Mesangial cell (primary cell): Measurements from ENCODE around the gene XKRX. TPM values are rescaled to one million over a fixed set of nuclear protein-coding genes. Genes with fewer than 3 reads are reported as not detected.

Source experiments
- total RNA-seq: library from RNA; depleted of rRNA; stranded (reverse); fragments of >200 nt; gene quantifications from 2 replicates; pipeline ENCODE4 v1.2.3, GENCODE V29; 2015

The XKRX gene
- not detected in 2 replicates for total RNA-seq

DNA sequence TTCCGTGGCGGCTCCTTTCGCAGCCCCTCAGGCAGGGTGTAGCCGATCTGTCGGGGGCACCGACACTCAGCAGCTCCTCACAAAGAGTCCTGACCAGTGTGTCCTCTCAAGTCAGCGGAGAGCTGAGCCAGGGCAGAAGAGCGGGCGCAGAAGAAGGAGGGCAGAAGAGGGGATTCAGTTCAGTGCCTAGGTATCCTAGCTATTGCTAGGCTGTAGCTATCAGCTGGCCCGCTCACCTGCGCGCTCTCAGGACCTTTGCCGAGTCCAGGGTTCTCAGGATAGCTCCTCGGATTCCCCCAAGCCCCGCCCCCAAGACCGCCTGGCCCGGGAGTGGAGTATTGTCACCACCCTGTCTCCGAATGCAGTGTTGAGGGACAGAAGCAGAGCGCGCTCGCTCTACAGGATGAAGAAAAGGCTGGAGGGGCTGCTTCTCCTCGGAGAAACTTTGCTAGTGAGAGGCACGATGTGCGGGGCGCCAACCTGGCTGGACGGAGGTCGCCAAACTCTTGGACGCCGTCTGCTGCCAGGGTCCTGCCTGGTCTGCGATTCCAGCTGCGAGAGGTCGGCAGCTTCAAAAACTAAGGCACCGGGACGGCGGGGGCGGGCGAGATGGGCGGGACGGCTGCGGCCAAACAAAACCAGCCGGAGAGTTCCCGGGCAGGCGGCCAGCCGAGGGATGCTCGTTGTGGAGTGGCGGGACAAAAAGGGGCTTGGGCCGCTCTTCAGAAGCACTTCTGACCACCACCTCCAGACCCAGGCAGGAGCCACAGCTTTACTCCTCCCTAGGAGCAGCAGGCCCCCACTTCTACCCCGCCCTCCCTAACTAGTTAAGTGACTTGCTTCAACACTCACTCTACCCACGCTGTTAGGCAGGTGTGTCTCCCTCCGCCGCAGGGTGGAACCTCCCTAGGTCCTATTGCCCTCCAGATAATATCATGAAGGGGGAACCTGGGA, at the start of gene XKRX:
Gene XKRX, minus strand, starts transcription at position 258 of the 954 bp plus-strand sequence. CDS start 613 bp downstream, outside the sequence.

DNA sequence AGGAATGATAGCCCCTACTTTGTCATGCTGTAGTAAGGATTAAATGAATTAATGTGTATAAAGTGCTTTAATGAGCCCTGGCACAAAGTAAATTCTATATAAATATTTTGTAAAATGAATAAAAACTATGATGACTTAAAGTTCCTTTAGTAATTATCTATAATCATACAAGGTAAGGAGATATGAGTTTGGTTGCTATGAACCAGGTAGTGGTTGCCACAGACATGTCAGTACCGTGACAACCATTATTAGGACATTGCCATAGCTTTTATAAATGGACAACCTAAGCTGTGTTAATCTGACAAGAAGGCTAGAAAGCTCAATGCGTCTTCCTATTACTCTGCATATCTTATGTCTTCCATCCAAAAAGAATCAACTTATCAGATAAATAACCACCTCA, 40.7 kb upstream of the XKRX start, which contains the start of gene ARL13A:
Gene ARL13A, plus strand, starts transcription at position 301 of the 400 bp plus-strand sequence. CDS start 3,982 bp downstream, outside the sequence.

DNA sequence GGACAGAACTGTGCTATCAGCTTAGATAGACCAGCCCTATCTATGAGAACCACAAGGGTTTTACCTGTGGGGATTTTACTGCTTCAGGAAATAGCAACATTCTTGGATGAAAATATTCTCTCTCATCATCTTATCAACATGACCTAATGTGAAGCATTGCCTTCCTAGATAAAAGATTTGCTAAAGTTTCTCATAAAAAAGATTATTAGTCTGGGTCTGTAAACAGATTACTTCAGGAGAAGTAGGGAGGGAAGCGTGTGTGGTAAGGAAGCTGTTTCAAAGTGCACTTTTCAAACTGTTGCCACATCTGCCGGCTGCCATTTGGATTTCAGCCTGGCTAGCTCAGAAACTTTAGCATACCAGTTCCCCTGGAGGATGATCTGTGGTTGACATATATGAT, 54.4 kb downstream of the XKRX start, which contains the start of gene NOX1:
Gene NOX1, minus strand, starts transcription at position 35 of the 400 bp plus-strand sequence. CDS start 220 bp downstream, outside the sequence.

Other genes starting within 250 kb of the XKRX start
- 1.8 and 3.6 TPM in 2 replicates for gene SYTL4, start 196.8 kb downstream of the XKRX start, total RNA-seq
- gene CSTF2, start 108.5 kb downstream of the XKRX start, total RNA-seq = 13.1 and 25.6 TPM in 2 replicates
- gene NOX1, start 54.6 kb downstream of the XKRX start, total RNA-seq = not detected in 2 replicates
- gene ARL13A, start 40.8 kb upstream of the XKRX start, total RNA-seq = not detected in 2 replicates
- 8.4 and 10.3 TPM in 2 replicates for gene TRMT2B, start 123.2 kb upstream of the XKRX start, total RNA-seq
- 0.16 and 0.38 TPM in 2 replicates for gene TMEM35A, start 150.0 kb upstream of the XKRX start, total RNA-seq
- 1.1 and 24.9 TPM in 2 replicates for gene CENPI, start 169.3 kb upstream of the XKRX start, total RNA-seq